NT2/D1 (cell line): ENCODE measurements around the gene CEACAM3.

ENCODE experiments used
- YY1 ChIP-seq: IDR thresholded peaks from 2 replicates; pipeline ENCODE4 v1.6.1; 2011; ENCODE audit not compliant: insufficient read length, insufficient read depth
- ZNF274 ChIP-seq: IDR thresholded peaks from 2 replicates; pipeline ENCODE4 v1.6.1; 2011; ENCODE audit warnings: mild to moderate bottlenecking, low read depth, low read length

- TF ChIP-seq ZNF274 (no peak), YY1 (no peak)
Measured at GRCh38 chr19:41808663-41809566, 12.5 kb downstream of the CEACAM3 start.
